DND-41 (cell line): ENCODE results near the gene CFAP107.

Experiments
- EZH2 ChIP-seq: IDR thresholded peaks from 3 replicates; pipeline ENCODE4 v1.6.1; 2012; ENCODE audit warnings: borderline replicate concordance, low read depth, mild to moderate bottlenecking, moderate library complexity, low read length, inconsistent platforms; ENCODE audit not compliant: severe bottlenecking
- TF ChIP-seq, protein P1 (sequence below): IDR thresholded peaks from 2 replicates; pipeline ENCODE4 v1.5.1; 2012; ENCODE audit warnings: borderline replicate concordance, low read length, moderate library complexity, mild to moderate bottlenecking; ENCODE audit not compliant: poor library complexity, severe bottlenecking; ENCODE audit errors: extremely low read depth

DNA sequence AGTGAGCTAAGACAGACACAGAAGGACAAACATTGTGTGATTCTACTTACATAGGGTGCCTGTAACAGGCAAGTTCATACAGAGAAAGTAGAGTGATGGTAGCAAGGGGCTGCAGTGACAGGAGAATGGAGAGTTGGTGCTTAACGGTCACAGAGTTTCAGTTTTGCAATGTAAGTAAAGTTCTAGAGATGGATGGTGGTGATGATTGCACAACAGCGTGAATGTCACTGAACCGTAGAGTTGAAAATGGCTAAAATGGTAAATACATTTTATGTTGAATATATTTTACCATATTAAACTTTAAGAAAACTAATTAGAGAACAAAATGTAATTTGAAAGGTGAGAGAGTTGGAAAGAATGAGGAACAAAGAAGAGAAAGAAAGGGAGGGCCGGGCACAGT is 8.7 kb downstream of the CFAP107 start:
- TF ChIP-seq EZH2, result no peak
- TF ChIP-seq, protein P1, sequence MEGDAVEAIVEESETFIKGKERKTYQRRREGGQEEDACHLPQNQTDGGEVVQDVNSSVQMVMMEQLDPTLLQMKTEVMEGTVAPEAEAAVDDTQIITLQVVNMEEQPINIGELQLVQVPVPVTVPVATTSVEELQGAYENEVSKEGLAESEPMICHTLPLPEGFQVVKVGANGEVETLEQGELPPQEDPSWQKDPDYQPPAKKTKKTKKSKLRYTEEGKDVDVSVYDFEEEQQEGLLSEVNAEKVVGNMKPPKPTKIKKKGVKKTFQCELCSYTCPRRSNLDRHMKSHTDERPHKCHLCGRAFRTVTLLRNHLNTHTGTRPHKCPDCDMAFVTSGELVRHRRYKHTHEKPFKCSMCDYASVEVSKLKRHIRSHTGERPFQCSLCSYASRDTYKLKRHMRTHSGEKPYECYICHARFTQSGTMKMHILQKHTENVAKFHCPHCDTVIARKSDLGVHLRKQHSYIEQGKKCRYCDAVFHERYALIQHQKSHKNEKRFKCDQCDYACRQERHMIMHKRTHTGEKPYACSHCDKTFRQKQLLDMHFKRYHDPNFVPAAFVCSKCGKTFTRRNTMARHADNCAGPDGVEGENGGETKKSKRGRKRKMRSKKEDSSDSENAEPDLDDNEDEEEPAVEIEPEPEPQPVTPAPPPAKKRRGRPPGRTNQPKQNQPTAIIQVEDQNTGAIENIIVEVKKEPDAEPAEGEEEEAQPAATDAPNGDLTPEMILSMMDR, result no peak
